Tibial artery (tissue), 4 donors: ENCODE measurements around the gene RAB32.

Experiments used
- DNase-seq, 2 donors: peaks; one replicate each; pipeline ENCODE4 v3.0.0-alpha.2; 2019
- H3K27ac ChIP-seq, 2 donors: fragments of 200-600 bp; sonication (generic) in 1 of 2; 1 replicate in 1 of 2; 2 replicates in 1 of 2; pipeline ENCODE4 v1.5.1; 2018 to 2019; ENCODE audit warnings: mild to moderate bottlenecking in 1 of 2
- H3K27me3 ChIP-seq, 2 donors: fragments of 200-600 bp; sonication (generic) in 1 of 2; one replicate each; pipeline versions ENCODE4 v1.5.1 to v1.6.0; 2016 to 2019
- H3K36me3 ChIP-seq, 3 donors: fragments of 200-600 bp; sonication (generic) in 2 of 3; one replicate each; pipeline ENCODE4 v1.5.1; 2016 to 2019; ENCODE audit warnings: mild to moderate bottlenecking in 2 of 3
- H3K4me1 ChIP-seq, 4 donors: fragments of 200-600 bp; sonication (generic) in 2 of 4; 1 replicate in 3 of 4; 2 replicates in 1 of 4; pipeline ENCODE4 v1.5.1; 2016 to 2019
- H3K4me3 ChIP-seq, 2 donors: fragments of 200-600 bp; sonication (generic) in 1 of 2; 1 replicate in 1 of 2; 2 replicates in 1 of 2; pipeline ENCODE4 v1.5.1; 2018 to 2019; ENCODE audit warnings: mild to moderate bottlenecking in 2 of 2
- H3K9me3 ChIP-seq, 3 donors: fragments of 200-600 bp; sonication (generic) in 1 of 3; one replicate each; pipeline ENCODE4 v1.5.1; 2016 to 2019
- CTCF ChIP-seq, 2 experiments: fragments of 200-600 bp in 1 of 2; fragments of 450-650 bp in 1 of 2; IDR thresholded peaks; one replicate each; pipeline ENCODE4 v1.5.1; 2017 to 2019; ENCODE audit warnings: antibody characterized with exemption in 2 of 2, mild to moderate bottlenecking in 1 of 2, moderate library complexity in 1 of 2
- intact Hi-C: fragments of 100-400 bp; cut with DNase I; formaldehyde crosslinking; loops from one replicate; pipeline ENCODE4 v1.15.0; 2023; ENCODE audit warnings: low total_unique reads

RAB32 gene

GRCh38 chr6:146546443-146547043 is 2.9 kb downstream of the RAB32 start:
- peaks cover 9 to 19% (median 14%) of the 10 kb centered on the region in 3 donors for H3K36me3 ChIP-seq
- DNase-seq = peak in 1 of 2 donors; percentile 22
- no peak for TF ChIP-seq CTCF (IDR thresholded peaks at IDR 0.05)
- H3K9me3 ChIP-seq = no peaks in the 10 kb centered on the region
- H3K4me1 ChIP-seq = peaks cover 0 to 61% (median 27%) of the 10 kb centered on the region in 4 donors
- H3K4me3 ChIP-seq = peak overlapping the region; percentile 79 to 83
- intact Hi-C loops = loop anchor here (10.0 kb wide), 2 partner anchors 582 to 812 kb away; partner anchors contain the start of genes EPM2A and SHPRH
- H3K27ac ChIP-seq = peak overlapping the region; percentile 98 to 99
- no peaks in the 10 kb centered on the region for H3K27me3 ChIP-seq

- H3K4me3 ChIP-seq = no peak overlapping the region
- no peak for TF ChIP-seq CTCF (IDR thresholded peaks at IDR 0.05)
- peaks cover 10 to 19% (median 14%) of the 10 kb centered on the region in 3 donors for H3K36me3 ChIP-seq
- H3K9me3 ChIP-seq = no peaks in the 10 kb centered on the region
- H3K4me1 ChIP-seq = peaks cover 0 to 72% (median 27%) of the 10 kb centered on the region in 4 donors
- intact Hi-C loops = loop anchor here (10.0 kb wide), 2 partner anchors 583 to 813 kb away; partner anchors contain the start of genes EPM2A and SHPRH
- DNase-seq = no peak
- no peak overlapping the region for H3K27ac ChIP-seq
- H3K27me3 ChIP-seq = no peaks in the 10 kb centered on the region
Observed at GRCh38 chr6:146547889-146548288, 4.3 kb downstream of the RAB32 start.

- Histone ChIP-seq H3K36me3 (peaks cover 14 to 19% (median 14%) of the 10 kb centered on the region in 3 donors), H3K4me1 (peaks cover 0 to 72% (median 23%) of the 10 kb centered on the region in 4 donors), H3K27ac (no peak overlapping the region), H3K27me3 (no peaks in the 10 kb centered on the region), H3K4me3 (no peak overlapping the region), H3K9me3 (no peaks in the 10 kb centered on the region)
- intact Hi-C loops = loop anchor here (10.0 kb wide), 2 partner anchors 584 to 814 kb away; partner anchors contain the start of genes EPM2A and SHPRH
- no peak for DNase-seq
- TF ChIP-seq CTCF (IDR thresholded peaks at IDR 0.05) = no peak
Observed at GRCh38 chr6:146548898-146549374, 5.3 kb downstream of the RAB32 start.

GRCh38 chr6:146550911-146551310 is 7.3 kb downstream of the RAB32 start:
- no peak overlapping the region for H3K27ac ChIP-seq
- DNase-seq = no peak
- TF ChIP-seq CTCF (IDR thresholded peaks at IDR 0.05) = no peak
- H3K9me3 ChIP-seq = no peaks in the 10 kb centered on the region
- H3K4me3 ChIP-seq = no peak overlapping the region
- no peaks in the 10 kb centered on the region for H3K27me3 ChIP-seq
- peaks cover 0 to 58% (median 10%) of the 10 kb centered on the region in 4 donors for H3K4me1 ChIP-seq
- intact Hi-C loops = loop anchor here (5.0 kb wide), 1 partner anchor 734 kb away; no protein-coding TSS in a partner anchor
- peaks cover 30 to 32% (median 32%) of the 10 kb centered on the region in 3 donors for H3K36me3 ChIP-seq

- no peak for DNase-seq
- Histone ChIP-seq H3K4me1 (peaks cover 0 to 52% (median 8%) of the 10 kb centered on the region in 4 donors), H3K27me3 (no peaks in the 10 kb centered on the region), H3K36me3 (peaks cover 30 to 33% (median 32%) of the 10 kb centered on the region in 3 donors), H3K4me3 (no peak overlapping the region), H3K9me3 (no peaks in the 10 kb centered on the region), H3K27ac (no peak overlapping the region)
- no peak for TF ChIP-seq CTCF (IDR thresholded peaks at IDR 0.05)
- intact Hi-C loops = loop anchor here (5.0 kb wide), 1 partner anchor 734 kb away; no protein-coding TSS in a partner anchor
Observed at GRCh38 chr6:146551545-146551944, 7.9 kb downstream of the RAB32 start.
